Activated naive CD4-positive, alpha-beta T cell treated with anti-CD3 and anti-CD28 coated beads for 36 hours (primary cell): Measurements from ENCODE around the gene NBPF9. TPM values are rescaled to one million over a fixed set of nuclear protein-coding genes. Genes with fewer than 3 reads are reported as not detected.
"Not testable (repeated sequence)": the region's sequence is repeated elsewhere in the genome, so short reads cannot be mapped to it uniquely, and the experiment has no call there.

Source experiments
- CTCF ChIA-PET: fragments of 350-600 bp; sonication (Branson Sonifier 250); formaldehyde crosslinking; loops from one replicate; lab custom pipeline; 2021; ENCODE audit warnings: antibody characterized with exemption; lab: Charles Lee
- DNase-seq: peaks from one replicate; pipeline ENCODE4 v3.0.0-alpha.2; 2020
- H3K27ac Mint-ChIP-seq: one replicate; pipeline ENCODE4 v1.8.0; 2021; ENCODE audit warnings: mild to moderate bottlenecking, mixed read lengths
- H3K27me3 Mint-ChIP-seq: one replicate; pipeline ENCODE4 v1.8.0; 2021; ENCODE audit warnings: low read depth, mixed read lengths
- H3K36me3 Mint-ChIP-seq: one replicate; pipeline ENCODE4 v1.8.0; 2021; ENCODE audit warnings: low read depth, mixed read lengths
- H3K4me1 Mint-ChIP-seq: one replicate; pipeline ENCODE4 v1.8.0; 2021; ENCODE audit warnings: low read depth, mixed read lengths
- H3K4me3 Mint-ChIP-seq: one replicate; pipeline ENCODE4 v1.8.0; 2021; ENCODE audit warnings: mild to moderate bottlenecking, moderate library complexity, mixed read lengths
- H3K9me3 Mint-ChIP-seq: one replicate; pipeline ENCODE4 v1.8.0; 2021; ENCODE audit warnings: mixed read lengths
- intact Hi-C: fragments of 100-400 bp; cut with micrococcal nuclease; formaldehyde crosslinking; loops from one replicate; pipeline ENCODE4 v1.15.1; 2023
- total RNA-seq, 2 experiments: library from RNA; stranded (reverse); gene quantifications; one replicate each; pipeline ENCODE4 v1.2.3, GENCODE V29; 2021

Gene NBPF9, protein sequence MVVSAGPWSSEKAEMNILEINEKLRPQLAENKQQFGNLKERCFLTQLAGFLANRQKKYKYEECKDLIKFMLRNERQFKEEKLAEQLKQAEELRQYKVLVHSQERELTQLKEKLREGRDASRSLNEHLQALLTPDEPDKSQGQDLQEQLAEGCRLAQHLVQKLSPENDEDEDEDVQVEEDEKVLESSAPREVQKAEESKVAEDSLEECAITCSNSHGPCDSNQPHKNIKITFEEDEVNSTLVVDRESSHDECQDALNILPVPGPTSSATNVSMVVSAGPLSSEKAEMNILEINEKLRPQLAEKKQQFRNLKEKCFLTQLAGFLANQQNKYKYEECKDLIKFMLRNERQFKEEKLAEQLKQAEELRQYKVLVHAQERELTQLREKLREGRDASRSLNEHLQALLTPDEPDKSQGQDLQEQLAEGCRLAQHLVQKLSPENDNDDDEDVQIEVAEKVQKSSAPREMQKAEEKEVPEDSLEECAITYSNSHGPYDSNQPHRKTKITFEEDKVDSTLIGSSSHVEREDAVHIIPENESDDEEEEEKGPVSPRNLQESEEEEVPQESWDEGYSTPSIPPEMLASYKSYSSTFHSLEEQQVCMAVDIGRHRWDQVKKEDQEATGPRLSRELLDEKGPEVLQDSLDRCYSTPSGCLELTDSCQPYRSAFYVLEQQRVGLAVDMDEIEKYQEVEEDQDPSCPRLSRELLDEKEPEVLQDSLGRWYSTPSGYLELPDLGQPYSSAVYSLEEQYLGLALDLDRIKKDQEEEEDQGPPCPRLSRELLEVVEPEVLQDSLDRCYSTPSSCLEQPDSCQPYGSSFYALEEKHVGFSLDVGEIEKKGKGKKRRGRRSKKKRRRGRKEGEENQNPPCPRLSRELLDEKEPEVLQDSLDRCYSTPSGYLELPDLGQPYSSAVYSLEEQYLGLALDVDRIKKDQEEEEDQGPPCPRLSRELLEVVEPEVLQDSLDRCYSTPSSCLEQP (N-terminal part only)
- total RNA-seq = 10 to 100 TPM; 25.2 to 26.9 TPM

DNA sequence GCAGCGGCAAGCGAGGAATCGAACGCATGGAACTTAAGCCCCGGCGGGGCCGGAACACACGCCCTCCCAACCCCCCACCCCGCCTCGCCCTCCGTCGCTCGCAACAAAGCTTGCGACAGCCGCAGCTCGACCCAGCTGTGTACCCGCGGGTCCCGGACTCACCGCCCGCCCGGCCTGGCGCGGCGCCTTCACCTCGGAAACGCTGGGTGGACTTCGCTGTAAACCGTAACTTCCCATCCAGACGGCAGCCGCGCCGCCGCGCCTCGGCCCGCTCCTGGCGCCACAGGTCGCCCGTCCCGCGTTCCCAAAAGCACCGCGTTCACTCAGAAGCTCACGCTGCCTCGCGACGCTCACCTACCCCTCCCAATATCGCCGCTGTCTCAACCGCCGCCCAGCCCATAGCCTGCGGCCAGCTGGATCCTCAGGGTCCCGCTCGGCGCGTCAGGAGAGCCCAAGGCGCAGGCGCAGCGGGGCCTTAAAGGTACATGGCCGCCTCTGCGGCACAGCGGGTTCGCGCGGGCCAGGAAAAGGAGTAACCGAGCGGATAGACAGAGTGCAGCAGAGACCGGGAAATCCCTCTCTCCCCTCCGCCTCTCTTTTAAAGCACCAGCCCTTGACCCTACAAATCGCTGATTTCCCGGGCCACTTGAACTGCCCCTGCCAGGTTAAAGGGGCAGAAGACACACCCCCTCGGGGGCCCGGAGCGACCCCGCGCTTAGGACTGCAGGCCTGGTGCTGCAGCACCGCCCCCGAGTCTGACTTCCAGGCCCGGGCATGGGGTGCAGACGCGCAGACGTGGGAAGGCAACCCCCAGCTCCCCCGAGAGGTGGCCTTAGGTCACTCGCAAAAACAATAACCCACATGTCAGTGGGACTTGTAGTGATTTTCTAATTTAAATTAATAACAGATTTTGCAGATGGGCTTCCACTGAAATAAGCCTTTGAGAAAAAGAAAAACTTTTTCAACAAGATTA is at the start of gene NBPF9:
Gene NBPF9, minus strand, starts transcription at position 443 of the 973 bp plus-strand sequence. CDS start 21,412 bp downstream, outside the sequence.
- peak; percentile 48 for DNase-seq
- H3K9me3 Mint-ChIP-seq, H3K36me3 Mint-ChIP-seq, intact Hi-C loops, CTCF ChIA-PET, H3K27me3 Mint-ChIP-seq, H3K4me1 Mint-ChIP-seq: not testable (repeated sequence)
- peak within 1 kb of the TSS; percentile 95 for H3K27ac Mint-ChIP-seq
- peak within 1 kb of the TSS; percentile 93 for H3K4me3 Mint-ChIP-seq

DNA sequence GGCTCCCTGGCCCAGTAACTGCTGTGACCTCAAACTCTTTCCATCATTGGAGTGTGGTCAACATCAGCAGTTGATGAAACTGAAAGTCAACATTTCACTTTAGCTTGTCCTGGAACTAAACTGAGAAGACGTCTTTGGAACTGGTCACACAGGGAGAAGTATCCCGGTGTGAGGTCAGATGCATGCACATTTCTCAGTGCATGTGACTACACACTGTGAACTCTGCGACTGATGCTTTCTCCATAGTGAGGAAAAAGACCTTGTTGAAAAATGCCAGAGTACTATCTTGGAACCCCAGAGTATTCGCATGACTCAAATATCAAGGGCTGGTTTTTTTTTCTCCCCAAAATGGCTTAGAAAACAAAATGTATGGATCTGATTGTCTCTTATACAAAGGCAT is 46.6 kb upstream of the NBPF9 start:
- intact Hi-C loops, H3K4me1 Mint-ChIP-seq, H3K4me3 Mint-ChIP-seq, H3K9me3 Mint-ChIP-seq, DNase-seq, H3K27ac Mint-ChIP-seq, H3K36me3 Mint-ChIP-seq, CTCF ChIA-PET, H3K27me3 Mint-ChIP-seq: not testable (repeated sequence)

DNA sequence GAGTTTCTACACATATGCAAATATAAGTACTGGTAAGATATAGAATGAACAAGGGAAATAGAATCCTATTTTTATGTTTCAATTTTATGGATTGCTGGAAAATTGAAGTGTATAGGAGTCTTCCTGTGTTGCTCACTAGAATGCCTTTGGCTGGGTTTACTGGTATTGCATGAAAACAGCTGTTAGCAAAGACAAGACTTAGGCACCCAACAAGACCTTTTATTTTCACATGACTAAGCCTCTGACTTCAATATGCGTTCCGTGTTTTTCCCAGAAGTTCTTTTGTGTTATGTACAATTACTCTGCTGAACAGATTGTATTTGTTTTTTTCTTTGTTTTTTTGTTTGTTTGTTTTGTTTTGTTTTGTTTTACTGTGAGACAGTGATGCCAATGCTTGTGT is 34.2 kb upstream of the NBPF9 start:
- DNase-seq, H3K9me3 Mint-ChIP-seq, intact Hi-C loops, H3K36me3 Mint-ChIP-seq, CTCF ChIA-PET, H3K4me3 Mint-ChIP-seq, H3K27ac Mint-ChIP-seq, H3K27me3 Mint-ChIP-seq, H3K4me1 Mint-ChIP-seq: not testable (repeated sequence)

DNA sequence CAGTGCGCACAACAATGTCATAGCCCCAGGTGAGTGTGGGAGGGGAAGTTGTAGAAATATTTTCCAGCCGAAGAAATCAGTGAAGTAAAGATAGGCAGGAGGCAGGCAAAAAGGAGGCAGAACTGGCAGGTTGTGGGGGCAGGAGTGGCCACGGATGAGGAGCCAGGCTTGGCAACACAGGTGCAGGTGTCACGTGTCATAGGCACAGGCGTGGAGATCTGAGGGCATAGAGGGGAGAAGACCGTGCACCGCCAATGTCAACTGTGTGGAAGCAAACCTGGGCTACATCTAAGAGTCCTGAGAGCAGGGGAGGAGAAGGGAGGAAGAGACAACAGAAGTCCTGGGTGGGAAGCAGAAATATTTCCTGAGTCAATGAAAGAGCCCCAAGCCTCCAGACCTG is 27.6 kb upstream of the NBPF9 start:
- H3K36me3 Mint-ChIP-seq, H3K4me1 Mint-ChIP-seq, H3K9me3 Mint-ChIP-seq, DNase-seq, H3K4me3 Mint-ChIP-seq, H3K27me3 Mint-ChIP-seq, intact Hi-C loops, CTCF ChIA-PET, H3K27ac Mint-ChIP-seq: not testable (repeated sequence)

DNA sequence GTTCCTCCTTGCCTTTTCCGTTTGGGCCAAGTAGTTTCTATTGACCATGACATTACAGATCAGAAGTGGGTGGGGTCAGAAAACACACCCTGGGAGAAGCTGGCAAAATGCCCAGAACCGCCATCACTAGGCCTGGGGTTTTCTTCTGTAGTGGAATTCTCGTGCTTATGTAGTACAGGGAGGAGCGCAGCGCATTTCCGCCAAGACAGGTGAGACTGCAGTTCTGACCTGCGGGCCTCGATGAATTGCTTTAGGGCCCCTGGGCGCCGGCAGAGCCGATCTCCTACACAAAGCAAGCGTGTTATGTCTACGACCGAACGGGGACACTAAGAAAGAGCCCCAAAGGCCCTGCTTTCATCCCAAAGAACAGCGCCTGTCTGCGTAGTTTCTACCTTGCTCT is 25.9 kb upstream of the NBPF9 start:
- H3K36me3 Mint-ChIP-seq, H3K4me3 Mint-ChIP-seq, intact Hi-C loops, H3K9me3 Mint-ChIP-seq, H3K27ac Mint-ChIP-seq, DNase-seq, CTCF ChIA-PET, H3K4me1 Mint-ChIP-seq, H3K27me3 Mint-ChIP-seq: not testable (repeated sequence)

DNA sequence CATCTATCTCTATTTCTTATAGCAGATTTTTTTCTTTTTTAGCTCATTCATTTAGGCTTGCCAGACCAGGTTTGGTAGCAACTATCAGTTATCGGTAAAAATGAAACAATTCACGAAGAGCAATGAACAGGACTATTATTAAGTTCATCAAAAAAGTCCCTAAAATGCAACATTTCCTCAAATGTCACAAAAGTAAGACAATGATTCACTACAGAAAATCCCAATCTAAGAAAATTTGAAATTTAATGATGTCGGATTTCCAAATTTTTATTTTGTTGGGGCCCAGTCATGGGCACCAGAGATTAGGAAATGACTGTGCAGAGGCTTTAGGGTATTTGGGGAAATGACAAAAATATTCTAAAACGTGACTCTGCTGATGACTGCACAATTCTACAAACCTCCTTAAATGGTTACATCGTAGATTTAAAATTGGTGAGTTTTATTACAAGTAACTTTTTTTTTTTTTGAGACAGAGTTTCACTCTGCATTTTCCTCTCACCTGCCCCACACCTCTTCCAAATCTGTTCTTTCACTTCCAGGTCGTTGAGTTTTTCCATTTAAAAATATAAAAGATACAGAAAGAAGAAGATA is 23.3 kb upstream of the NBPF9 start:
- H3K27me3 Mint-ChIP-seq, H3K4me3 Mint-ChIP-seq, intact Hi-C loops, H3K36me3 Mint-ChIP-seq, DNase-seq, H3K4me1 Mint-ChIP-seq, H3K9me3 Mint-ChIP-seq, CTCF ChIA-PET, H3K27ac Mint-ChIP-seq: not testable (repeated sequence)

DNA sequence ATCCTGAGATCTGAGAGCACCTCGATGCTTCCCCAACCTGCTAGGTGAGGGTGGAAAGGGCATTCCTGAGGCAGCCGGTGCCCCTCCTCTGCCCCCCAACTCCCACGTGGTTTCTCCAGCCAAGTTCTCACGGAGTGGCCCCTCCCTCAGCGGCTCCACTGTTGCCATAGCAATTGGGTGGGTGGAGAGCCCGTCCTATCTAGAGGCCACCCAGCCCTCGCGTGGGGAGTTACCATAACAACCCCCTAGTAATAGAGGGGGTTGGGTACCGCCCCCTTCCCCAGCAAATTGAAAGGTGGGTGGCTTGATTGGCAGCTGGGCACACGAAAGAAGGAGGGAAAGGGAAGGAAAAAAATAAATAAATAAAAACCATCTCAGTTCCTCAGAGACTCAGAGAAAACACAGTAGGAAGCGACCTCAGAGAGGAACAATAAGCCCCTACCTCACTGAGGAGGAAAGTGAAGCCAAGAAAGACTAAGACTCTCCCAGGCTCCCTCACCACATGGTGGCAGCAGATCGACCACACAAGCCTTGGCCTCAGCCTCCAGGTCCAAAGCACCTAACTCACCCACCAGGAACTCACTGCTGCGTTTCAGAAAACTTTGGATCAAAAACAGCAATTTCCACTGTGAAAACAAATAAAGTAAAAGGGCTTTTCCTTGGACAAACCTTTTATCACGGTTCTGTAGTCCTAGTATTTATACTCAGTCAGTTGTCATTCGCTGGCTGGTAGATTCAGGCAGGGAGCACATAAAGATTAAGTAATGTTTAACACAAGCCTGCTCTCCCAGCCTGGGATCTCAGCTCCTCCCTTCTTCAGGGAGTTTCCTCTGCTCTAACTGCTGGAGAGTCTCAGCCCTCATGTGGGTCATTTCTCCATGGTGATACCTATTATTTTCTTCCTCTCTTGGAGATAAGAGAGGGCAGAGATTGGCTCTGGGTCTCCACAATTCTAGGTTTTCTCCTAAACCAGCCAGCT is 20.9 kb upstream of the NBPF9 start:
- intact Hi-C loops, H3K36me3 Mint-ChIP-seq, CTCF ChIA-PET, H3K4me1 Mint-ChIP-seq, H3K9me3 Mint-ChIP-seq, H3K4me3 Mint-ChIP-seq, H3K27me3 Mint-ChIP-seq, H3K27ac Mint-ChIP-seq: not testable (repeated sequence)
- peak; percentile 7 for DNase-seq

DNA sequence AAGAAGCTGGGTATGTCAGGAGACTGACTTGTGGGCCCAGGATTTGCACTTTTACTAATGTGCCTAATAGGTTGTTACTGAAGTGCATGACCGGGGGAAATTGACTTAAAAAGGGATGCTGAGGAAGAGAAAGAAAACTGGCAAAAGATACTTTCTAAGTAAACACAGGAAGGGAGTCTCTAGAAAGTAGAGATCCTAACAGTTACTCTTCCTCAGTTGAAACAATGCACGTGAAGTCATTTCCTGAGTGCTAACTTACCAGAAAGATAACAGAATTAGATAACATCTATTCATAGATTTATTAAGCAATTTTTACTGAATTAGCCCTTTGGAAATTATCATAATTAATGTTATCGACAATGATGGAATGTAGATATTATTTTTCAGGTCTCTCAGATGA is 9.5 kb upstream of the NBPF9 start:
- H3K4me1 Mint-ChIP-seq, DNase-seq, H3K27me3 Mint-ChIP-seq, H3K36me3 Mint-ChIP-seq, intact Hi-C loops, CTCF ChIA-PET, H3K4me3 Mint-ChIP-seq, H3K9me3 Mint-ChIP-seq: not testable (repeated sequence)
- peak overlapping the region; percentile 82 for H3K27ac Mint-ChIP-seq

DNA sequence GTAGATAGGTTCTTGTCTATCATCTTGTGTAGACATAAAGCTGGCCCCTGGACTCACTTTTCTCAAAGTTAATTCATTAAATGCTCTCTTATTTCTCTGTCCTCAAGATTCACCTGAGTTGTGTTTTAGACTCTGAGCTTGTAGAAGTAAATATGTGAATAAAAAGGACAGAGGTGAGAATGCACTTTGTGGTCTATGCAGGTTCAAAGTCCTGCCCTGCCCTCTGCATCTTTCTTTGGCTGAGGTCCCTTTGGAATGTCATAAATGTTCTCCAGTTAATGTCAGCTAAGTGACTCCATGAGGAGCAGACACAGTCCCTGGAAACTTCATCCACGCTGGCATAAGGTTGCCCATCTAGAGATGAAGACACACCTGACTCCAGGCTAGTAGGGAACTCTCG is 7.0 kb upstream of the NBPF9 start:
- intact Hi-C loops, H3K4me1 Mint-ChIP-seq, H3K36me3 Mint-ChIP-seq, H3K9me3 Mint-ChIP-seq, H3K27me3 Mint-ChIP-seq, DNase-seq, H3K27ac Mint-ChIP-seq, H3K4me3 Mint-ChIP-seq, CTCF ChIA-PET: not testable (repeated sequence)

DNA sequence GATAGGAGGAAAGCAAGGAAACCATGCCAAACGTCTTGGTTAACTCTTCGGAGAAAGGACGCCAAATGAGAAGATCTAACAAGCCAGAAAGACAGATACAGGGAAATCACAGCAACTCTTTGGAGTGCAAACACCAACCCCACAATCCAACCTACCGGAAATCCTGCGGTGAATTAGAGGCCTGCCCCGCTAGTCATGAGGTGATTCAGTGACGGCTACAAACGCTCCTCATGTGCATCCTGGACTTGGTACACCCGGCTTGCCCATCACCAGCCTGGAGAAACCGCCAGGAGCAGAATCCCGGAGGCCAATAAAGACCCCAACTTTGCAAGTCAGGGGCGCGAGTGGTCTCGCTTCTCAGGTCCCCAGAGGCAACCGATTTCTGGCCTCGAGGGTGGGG is 777 bp downstream of the NBPF9 start:
- H3K9me3 Mint-ChIP-seq, H3K36me3 Mint-ChIP-seq, H3K27ac Mint-ChIP-seq, H3K4me1 Mint-ChIP-seq, intact Hi-C loops, H3K27me3 Mint-ChIP-seq, CTCF ChIA-PET: not testable (repeated sequence)
- DNase-seq = peak; percentile 72
- H3K4me3 Mint-ChIP-seq = peak overlapping the region; percentile 93

DNA sequence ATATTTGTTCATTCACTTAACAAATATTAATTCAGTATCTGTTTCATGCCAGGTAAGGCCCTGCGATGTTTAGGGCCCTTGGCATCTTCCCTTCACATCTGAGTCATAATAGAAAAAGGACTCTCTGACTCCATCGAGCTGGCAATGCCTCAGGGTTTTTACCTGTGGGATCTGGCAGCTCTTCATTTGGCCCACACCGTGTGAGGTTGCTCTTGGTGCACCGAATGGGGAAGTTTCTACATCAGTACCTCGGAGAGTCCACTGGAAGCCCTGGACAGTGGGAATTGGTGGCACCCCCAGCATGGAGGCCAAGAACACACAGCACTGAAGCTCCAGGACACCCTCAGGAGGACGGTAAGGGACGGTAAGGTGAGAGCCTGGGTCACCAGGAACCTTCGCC is 5.1 kb downstream of the NBPF9 start:
- DNase-seq, H3K4me1 Mint-ChIP-seq, H3K27ac Mint-ChIP-seq, H3K9me3 Mint-ChIP-seq, H3K4me3 Mint-ChIP-seq, H3K36me3 Mint-ChIP-seq, H3K27me3 Mint-ChIP-seq, CTCF ChIA-PET, intact Hi-C loops: not testable (repeated sequence)
